Body of pancreas (tissue), 4 donors: ENCODE measurements around the gene KEL. TPM values are rescaled to one million over a fixed set of nuclear protein-coding genes. Genes with fewer than 3 reads are reported as not detected.

Experiments used
- ATAC-seq: fragments of 150-250 bp; one replicate; pipeline ENCODE4 v1.9.1; 2016
- DNase-seq, 4 donors: peaks; one replicate each; pipeline ENCODE4 v3.0.0-alpha.2; 2019
- H3K27ac ChIP-seq, 4 donors: fragments of 200-600 bp; sonication (generic); 1 replicate in 3 of 4; 2 replicates in 1 of 4; pipeline versions ENCODE4 v1.5.1 to v1.6.1; 2016 to 2019; ENCODE audit warnings: mild to moderate bottlenecking in 1 of 4, mixed read lengths in 1 of 4, moderate library complexity in 1 of 4
- H3K27me3 ChIP-seq, 2 donors: fragments of 200-600 bp; sonication (generic); one replicate each; pipeline ENCODE4 v1.6.0; 2016; ENCODE audit warnings: mild to moderate bottlenecking in 1 of 2
- H3K36me3 ChIP-seq, 2 donors: fragments of 200-600 bp; sonication (generic); replicated peaks in 1 of 2; 2 replicates each; pipeline ENCODE4 v1.5.1; 2016; ENCODE audit warnings: low read depth in 2 of 2; ENCODE audit not compliant: insufficient read depth in 1 of 2
- H3K4me1 ChIP-seq: fragments of 200-600 bp; sonication (generic); one replicate; pipeline ENCODE4 v1.6.0; 2016
- H3K4me3 ChIP-seq, 2 donors: fragments of 200-600 bp; sonication (generic); 1 replicate in 1 of 2; 2 replicates in 1 of 2; pipeline ENCODE4 v1.5.1; 2016 to 2019
- H3K9me3 ChIP-seq, 3 donors: fragments of 200-600 bp; sonication (generic); 1 replicate in 2 of 3; 2 replicates in 1 of 3; pipeline ENCODE4 v1.5.1; 2016
- POLR2A ChIP-seq, 3 donors: fragments of 450-650 bp; IDR thresholded peaks; one replicate each; pipeline ENCODE4 v1.6.1; 2016; ENCODE audit warnings: antibody characterized with exemption in 3 of 3, mild to moderate bottlenecking in 2 of 3
- WGBS, 2 donors: methylation state at CpG; one replicate each; pipeline ENCODE4 v1.1.5; 2017; 5-methylcytosine and 5-hydroxymethylcytosine counted together
- intact Hi-C: fragments of 100-400 bp; cut with DNase I; formaldehyde crosslinking; loops from one replicate; pipeline ENCODE4 v1.15.1; 2023
- total RNA-seq, 2 donors: library from RNA; depleted of rRNA; stranded (reverse); fragments of >200 nt; gene quantifications; one replicate each; pipeline ENCODE4 v1.1.0, GENCODE V29; 2016
- TF ChIP-seq, protein P1 (sequence below), 7 experiments: fragments of 450-650 bp in 4 of 7; fragments of 200-600 bp in 3 of 7; sonication (generic) in 3 of 7; IDR thresholded peaks; one replicate each; pipeline ENCODE4 v1.5.1; 2016 to 2019; ENCODE audit warnings: antibody characterized with exemption in 7 of 7

The KEL gene
- total RNA-seq, 2 donors from 2014 or later, result 0.33 TPM; not detected in 1

DNA sequence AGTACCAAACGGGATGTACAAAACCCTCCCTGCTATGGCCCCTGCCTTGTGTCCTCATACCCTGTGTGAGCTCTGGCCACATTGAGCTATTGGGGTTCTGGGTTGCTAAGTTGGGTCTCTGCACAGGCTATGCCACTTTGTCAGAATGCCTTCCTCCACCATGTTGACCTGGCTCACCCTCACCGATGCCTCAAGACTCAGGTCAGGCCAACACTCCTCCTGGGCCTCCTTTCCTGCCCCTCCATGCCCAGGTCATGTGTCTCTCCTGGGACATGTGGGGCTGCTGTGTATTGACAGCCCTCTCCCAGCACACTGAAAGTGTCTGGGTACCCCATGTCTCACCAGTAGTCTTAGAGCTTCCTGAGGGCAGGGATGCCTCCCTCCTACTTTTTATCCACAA lies 43.3 kb downstream of the KEL start:
- Histone ChIP-seq H3K36me3 (no peaks in the 10 kb centered on the region), H3K9me3 (no peaks in the 10 kb centered on the region), H3K4me3 (no peak overlapping the region), H3K27ac (no peak overlapping the region), H3K4me1 (peaks cover 5% of the 10 kb centered on the region), H3K27me3 (no peaks in the 10 kb centered on the region)
- no peak for ATAC-seq
- intact Hi-C loops, result no loop called here
- WGBS, 2 donors, result 77 to 84% methylated on average over 2 of the region's 2 CpGs
- TF ChIP-seq, protein P1, sequence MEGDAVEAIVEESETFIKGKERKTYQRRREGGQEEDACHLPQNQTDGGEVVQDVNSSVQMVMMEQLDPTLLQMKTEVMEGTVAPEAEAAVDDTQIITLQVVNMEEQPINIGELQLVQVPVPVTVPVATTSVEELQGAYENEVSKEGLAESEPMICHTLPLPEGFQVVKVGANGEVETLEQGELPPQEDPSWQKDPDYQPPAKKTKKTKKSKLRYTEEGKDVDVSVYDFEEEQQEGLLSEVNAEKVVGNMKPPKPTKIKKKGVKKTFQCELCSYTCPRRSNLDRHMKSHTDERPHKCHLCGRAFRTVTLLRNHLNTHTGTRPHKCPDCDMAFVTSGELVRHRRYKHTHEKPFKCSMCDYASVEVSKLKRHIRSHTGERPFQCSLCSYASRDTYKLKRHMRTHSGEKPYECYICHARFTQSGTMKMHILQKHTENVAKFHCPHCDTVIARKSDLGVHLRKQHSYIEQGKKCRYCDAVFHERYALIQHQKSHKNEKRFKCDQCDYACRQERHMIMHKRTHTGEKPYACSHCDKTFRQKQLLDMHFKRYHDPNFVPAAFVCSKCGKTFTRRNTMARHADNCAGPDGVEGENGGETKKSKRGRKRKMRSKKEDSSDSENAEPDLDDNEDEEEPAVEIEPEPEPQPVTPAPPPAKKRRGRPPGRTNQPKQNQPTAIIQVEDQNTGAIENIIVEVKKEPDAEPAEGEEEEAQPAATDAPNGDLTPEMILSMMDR (IDR thresholded peaks at IDR 0.05), result no peak
- DNase-seq, result no peak

DNA sequence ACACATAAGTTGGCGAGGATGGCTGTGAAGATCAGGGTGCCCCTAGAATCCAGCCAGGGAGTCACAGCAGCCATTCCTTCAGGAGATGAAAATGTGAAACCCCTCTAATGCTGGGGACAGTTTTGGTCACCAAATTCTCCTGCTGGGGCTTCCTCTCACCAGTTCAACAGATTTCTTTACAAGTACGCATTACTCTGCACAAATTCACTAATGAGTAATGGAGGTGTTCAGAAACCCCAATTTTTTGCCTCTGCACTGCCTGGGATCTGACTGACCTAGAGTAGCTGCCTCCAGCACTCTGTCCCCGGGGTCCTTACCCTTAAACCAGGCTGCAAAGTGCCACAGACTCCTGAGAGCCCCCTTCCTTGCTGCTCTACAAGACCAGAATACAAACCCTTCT lies 44.7 kb downstream of the KEL start:
- intact Hi-C loops, result no loop called here
- no peak overlapping the region for H3K27ac ChIP-seq
- H3K27me3 ChIP-seq, result no peaks in the 10 kb centered on the region
- 67 to 79% methylated on average over 3 of the region's 3 CpGs for WGBS, 2 donors
- DNase-seq (no peak), ATAC-seq (no peak)
- no peak overlapping the region for H3K4me3 ChIP-seq
- no peaks in the 10 kb centered on the region for H3K9me3 ChIP-seq
- H3K4me1 ChIP-seq, result peaks cover 17% of the 10 kb centered on the region
- H3K36me3 ChIP-seq, result no peaks in the 10 kb centered on the region
- TF ChIP-seq, protein P1 (IDR thresholded peaks at IDR 0.05), result no peak
- no peak for TF ChIP-seq POLR2A (IDR thresholded peaks at IDR 0.05)

DNA sequence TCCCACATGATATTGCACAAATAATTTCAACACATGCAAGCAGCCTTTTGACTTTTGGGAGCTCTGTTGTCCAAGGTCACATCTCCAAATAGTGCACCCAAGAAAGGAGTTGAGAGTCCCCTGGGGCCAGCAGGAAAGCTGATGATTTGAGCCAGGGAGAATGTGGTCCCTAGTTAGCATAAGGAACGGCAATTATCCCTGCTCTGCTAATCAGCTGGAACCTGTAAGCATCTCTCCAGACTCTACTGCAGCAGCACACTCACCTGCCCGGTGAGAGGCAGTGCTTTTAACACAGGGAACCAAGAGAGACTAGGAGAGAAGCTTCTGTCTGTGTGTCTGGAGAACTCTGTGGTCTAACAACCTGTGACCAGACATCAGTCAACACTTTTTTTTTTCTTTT lies 45.7 kb downstream of the KEL start:
- intact Hi-C loops, result no loop called here
- H3K4me3 ChIP-seq, result no peak overlapping the region
- no peaks in the 10 kb centered on the region for H3K9me3 ChIP-seq
- DNase-seq, result no peak
- WGBS, 2 donors, result 37 to 50% methylated on average over 2 of the region's 2 CpGs
- ATAC-seq, result no peak
- H3K27me3 ChIP-seq, result no peaks in the 10 kb centered on the region
- peaks cover 22% of the 10 kb centered on the region for H3K4me1 ChIP-seq
- H3K27ac ChIP-seq, result no peak overlapping the region
- TF ChIP-seq, protein P1 (IDR thresholded peaks at IDR 0.05), result no peak
- no peak for TF ChIP-seq POLR2A (IDR thresholded peaks at IDR 0.05)
- no peaks in the 10 kb centered on the region for H3K36me3 ChIP-seq

DNA sequence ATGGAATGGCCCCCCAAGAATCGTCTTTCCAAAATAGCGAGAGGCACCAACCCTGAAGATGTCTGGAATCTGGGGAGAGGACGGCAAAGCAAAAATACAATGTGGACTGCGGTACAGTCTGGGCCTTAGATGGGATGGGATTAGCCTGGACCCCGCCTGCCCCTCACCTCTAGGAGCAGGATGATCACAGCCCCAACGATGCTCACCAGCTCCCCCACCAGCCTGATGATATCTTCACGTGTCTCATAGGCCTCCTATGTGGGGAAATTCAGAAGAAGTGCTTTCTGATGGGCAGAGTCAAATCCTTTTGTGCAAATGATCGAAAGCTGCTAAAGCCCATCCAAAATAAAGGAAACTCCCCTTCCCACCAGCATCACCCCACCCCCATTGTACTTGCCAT lies 46.8 kb downstream of the KEL start:
- Histone ChIP-seq H3K4me1 (peaks cover 34% of the 10 kb centered on the region), H3K27ac (no peak overlapping the region), H3K36me3 (no peaks in the 10 kb centered on the region), H3K9me3 (no peaks in the 10 kb centered on the region), H3K4me3 (no peak overlapping the region), H3K27me3 (no peaks in the 10 kb centered on the region)
- 87 to 89% methylated on average over 8 of the region's 8 CpGs for WGBS, 2 donors
- intact Hi-C loops, result no loop called here
- ATAC-seq, result no peak
- no peak for DNase-seq
- no peak for TF ChIP-seq POLR2A (IDR thresholded peaks at IDR 0.05)
- TF ChIP-seq, protein P1 (IDR thresholded peaks at IDR 0.05), result no peak

DNA sequence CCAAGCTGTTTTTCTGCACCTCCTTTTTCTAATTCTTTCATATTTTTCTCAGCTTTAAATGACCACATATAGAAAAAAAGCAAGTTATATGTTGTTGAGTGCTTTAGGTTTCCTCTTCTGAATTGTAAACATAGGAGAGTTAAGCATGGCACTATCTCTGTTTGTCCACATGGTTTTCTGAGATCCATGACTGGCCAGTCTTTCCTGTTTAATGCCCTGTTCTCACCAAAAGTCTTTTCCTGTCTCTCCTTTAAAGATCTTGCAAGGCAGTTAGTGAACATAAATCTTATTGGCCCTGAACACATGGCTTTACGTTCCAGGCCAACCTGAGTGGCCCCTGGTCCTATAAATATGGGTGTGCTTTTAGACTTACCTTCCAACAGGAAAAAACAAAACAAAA lies 48.0 kb downstream of the KEL start:
- no peak for DNase-seq
- no peak overlapping the region for H3K27ac ChIP-seq
- H3K9me3 ChIP-seq, result no peaks in the 10 kb centered on the region
- TF ChIP-seq, protein P1 (IDR thresholded peaks at IDR 0.05), result no peak
- TF ChIP-seq POLR2A (IDR thresholded peaks at IDR 0.05), result no peak
- no peaks in the 10 kb centered on the region for H3K36me3 ChIP-seq
- WGBS, 2 donors, result 59 to 73% methylated on average over 1 of the region's 1 CpG
- peaks cover 46% of the 10 kb centered on the region for H3K4me1 ChIP-seq
- no peak for ATAC-seq
- no peaks in the 10 kb centered on the region for H3K27me3 ChIP-seq
- H3K4me3 ChIP-seq, result no peak overlapping the region
- intact Hi-C loops, result no loop called here
